ENCODE data around the gene KRTAP5-7.

DNA sequence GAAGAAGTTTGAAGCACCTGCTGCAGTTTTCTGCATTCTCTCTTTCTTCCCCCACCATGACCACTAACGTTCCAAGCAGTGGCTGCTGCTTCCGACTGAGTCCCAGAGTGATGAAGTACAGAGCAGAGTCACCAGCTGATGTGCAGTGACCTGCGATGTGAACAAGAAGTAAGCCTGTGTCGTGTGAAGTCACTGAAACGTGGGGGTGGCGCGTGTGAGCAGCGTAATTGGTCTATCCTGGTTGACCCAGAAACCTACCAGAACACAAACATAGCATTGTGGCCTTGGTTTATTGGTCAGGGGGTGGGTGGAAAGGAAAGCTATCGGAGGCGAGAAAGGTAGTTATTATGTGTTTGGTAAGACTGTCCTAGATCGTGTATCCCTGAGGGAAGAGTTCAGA, 3.5 kb downstream of the KRTAP5-7 start:
- TF ChIP-seq POLR2A (IDR thresholded peaks at IDR 0.05) (no peak), EP300 (IDR thresholded peaks at IDR 0.05) (no peak), POLR2AphosphoS5 (IDR thresholded peaks at IDR 0.05) (no peak)
- TF ChIP-seq, protein P1, sequence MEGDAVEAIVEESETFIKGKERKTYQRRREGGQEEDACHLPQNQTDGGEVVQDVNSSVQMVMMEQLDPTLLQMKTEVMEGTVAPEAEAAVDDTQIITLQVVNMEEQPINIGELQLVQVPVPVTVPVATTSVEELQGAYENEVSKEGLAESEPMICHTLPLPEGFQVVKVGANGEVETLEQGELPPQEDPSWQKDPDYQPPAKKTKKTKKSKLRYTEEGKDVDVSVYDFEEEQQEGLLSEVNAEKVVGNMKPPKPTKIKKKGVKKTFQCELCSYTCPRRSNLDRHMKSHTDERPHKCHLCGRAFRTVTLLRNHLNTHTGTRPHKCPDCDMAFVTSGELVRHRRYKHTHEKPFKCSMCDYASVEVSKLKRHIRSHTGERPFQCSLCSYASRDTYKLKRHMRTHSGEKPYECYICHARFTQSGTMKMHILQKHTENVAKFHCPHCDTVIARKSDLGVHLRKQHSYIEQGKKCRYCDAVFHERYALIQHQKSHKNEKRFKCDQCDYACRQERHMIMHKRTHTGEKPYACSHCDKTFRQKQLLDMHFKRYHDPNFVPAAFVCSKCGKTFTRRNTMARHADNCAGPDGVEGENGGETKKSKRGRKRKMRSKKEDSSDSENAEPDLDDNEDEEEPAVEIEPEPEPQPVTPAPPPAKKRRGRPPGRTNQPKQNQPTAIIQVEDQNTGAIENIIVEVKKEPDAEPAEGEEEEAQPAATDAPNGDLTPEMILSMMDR (IDR thresholded peaks at IDR 0.05) = no peak
